K562 (cell line): ENCODE measurements around the gene KLF1. TPM values are rescaled to one million over a fixed set of nuclear protein-coding genes. Genes with fewer than 3 reads are reported as not detected.

Source experiments
- ARID3B ChIP-seq: fragments of 250-450 bp; sonication (Bioruptor Pico); IDR thresholded peaks from 2 replicates; pipeline ENCODE4 v1.4.0; 2020; ENCODE audit warnings: borderline replicate concordance
- ASH1L ChIP-seq: fragments of 450-650 bp; IDR thresholded peaks from 2 replicates; pipeline ENCODE4 v1.6.1; 2018; ENCODE audit warnings: borderline replicate concordance, mild to moderate bottlenecking, low read depth; ENCODE audit not compliant: partially characterized antibody
- CHD2 ChIP-seq: IDR thresholded peaks from 2 replicates; pipeline ENCODE4 v1.6.1; 2011; ENCODE audit warnings: low read depth, low read length
- ETV1 ChIP-seq: fragments of 450-650 bp; conservative IDR thresholded peaks from 2 replicates; pipeline ENCODE4 v1.6.1; 2016; ENCODE audit warnings: missing genetic modification characterization, control low read depth, low read depth, missing compliant biosample characterization
- IRF1 ChIP-seq: sonication (generic); formaldehyde crosslinking; IDR thresholded peaks from 2 replicates; pipeline ENCODE4 v1.8.0; 2022; ENCODE audit warnings: missing genetic modification reagents, mild to moderate bottlenecking, borderline replicate concordance
- MEF2D ChIP-seq: conservative IDR thresholded peaks from 2 replicates; pipeline ENCODE4 v1.6.1; 2016; ENCODE audit warnings: low read depth, missing genetic modification characterization, missing compliant biosample characterization
- POLR2AphosphoS2 ChIP-seq: IDR thresholded peaks from 2 replicates; pipeline ENCODE4 v1.6.1; 2012; ENCODE audit warnings: low read length, improper control_type of control experiment
- RHOXF2B ChIP-seq: fragments of 250-450 bp; sonication (Bioruptor Pico); conservative IDR thresholded peaks from 2 replicates; pipeline ENCODE4 v1.5.1; 2021
- SP2 ChIP-seq: IDR thresholded peaks from 2 replicates; pipeline ENCODE4 v1.6.1; 2011; ENCODE audit warnings: mild to moderate bottlenecking, low read depth, low read length, moderate library complexity; ENCODE audit not compliant: poor library complexity, severe bottlenecking; ENCODE audit errors: extremely low read depth
- WHSC1 ChIP-seq: IDR thresholded peaks from one replicate; pipeline ENCODE4 v1.6.1; 2012; ENCODE audit warnings: low read length, control low read depth, inconsistent platforms
- YBX1 ChIP-seq: fragments of 450-650 bp; IDR thresholded peaks from 2 replicates; pipeline ENCODE4 v1.7.1; 2016; ENCODE audit warnings: mild to moderate bottlenecking
- ZNF12 ChIP-seq: sonication (generic); formaldehyde crosslinking; IDR thresholded peaks from 2 replicates; pipeline ENCODE4 v1.4.0; 2020; ENCODE audit warnings: mild to moderate bottlenecking, missing genetic modification reagents
- ZNF764 ChIP-seq: fragments of 250-450 bp; sonication (Bioruptor Pico); IDR thresholded peaks from 2 replicates; pipeline ENCODE4 v1.4.0; 2020; ENCODE audit warnings: low read depth, mild to moderate bottlenecking, moderate library complexity
- polyA plus RNA-seq, 8 experiments: library from polyadenylated mRNA; depleted of rRNA in 4 of 8; stranded (reverse) in 5 of 8; unstranded in 3 of 8; fragments of >200 nt; fragmentation: Nextera tagmentation in 2 of 8; fragmentation: Illumina TruSeq in 1 of 8; extraction: Ambion mirVana in 2 of 8; extraction: Trizol in 1 of 8; gene quantifications; 2 replicates each; pipeline versions ENCODE4 v1.2.1 to v1.2.3, GENCODE V29; 2011 to 2014; ENCODE audit warnings: inconsistent platforms in 1 of 8, missing spikeins in 1 of 8
- total RNA-seq, 7 experiments: library from RNA; depleted of rRNA in 6 of 7; stranded (reverse); fragments of >200 nt in 6 of 7; fragmentation: Illumina TruSeq in 2 of 7; extraction: Trizol in 2 of 7; gene quantifications; 2 replicates each; pipeline versions ENCODE4 v1.2.1 to v1.2.3, GENCODE V29; 2011 to 2021; ENCODE audit warnings: low replicate concordance in 1 of 7
- TF ChIP-seq, protein P1 (sequence below): fragments of 450-650 bp; IDR thresholded peaks from 2 replicates; pipeline ENCODE4 v1.6.1; 2016; ENCODE audit warnings: missing biosample characterization, missing genetic modification characterization
- TF ChIP-seq, protein P2 (sequence below): sonication (generic); formaldehyde crosslinking; IDR thresholded peaks from 2 replicates; pipeline ENCODE4 v1.8.0; 2023; ENCODE audit warnings: mild to moderate bottlenecking, missing genetic modification reagents

The KLF1 gene
- total and polyA plus RNA-seq, 9 of the 15 experiments (the other 6 are each of a cell fraction or from before 2014, with no cell fraction given) = 8.4 to 163 (median 47.3) TPM

GRCh38 chr19:12868540-12869112 is 18.4 kb downstream of the KLF1 start (continued):
- TF ChIP-seq, protein P1, sequence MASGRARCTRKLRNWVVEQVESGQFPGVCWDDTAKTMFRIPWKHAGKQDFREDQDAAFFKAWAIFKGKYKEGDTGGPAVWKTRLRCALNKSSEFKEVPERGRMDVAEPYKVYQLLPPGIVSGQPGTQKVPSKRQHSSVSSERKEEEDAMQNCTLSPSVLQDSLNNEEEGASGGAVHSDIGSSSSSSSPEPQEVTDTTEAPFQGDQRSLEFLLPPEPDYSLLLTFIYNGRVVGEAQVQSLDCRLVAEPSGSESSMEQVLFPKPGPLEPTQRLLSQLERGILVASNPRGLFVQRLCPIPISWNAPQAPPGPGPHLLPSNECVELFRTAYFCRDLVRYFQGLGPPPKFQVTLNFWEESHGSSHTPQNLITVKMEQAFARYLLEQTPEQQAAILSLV = no peak
- no peak for TF ChIP-seq WHSC1
- TF ChIP-seq POLR2AphosphoS2 = no peak
- no peak for TF ChIP-seq ZNF764
- peak; percentile 59 for TF ChIP-seq ASH1L
- no peak for TF ChIP-seq MEF2D (tag)
- peak; percentile 54 for TF ChIP-seq SP2
- TF ChIP-seq RHOXF2B (CRISPR knock-in tag) = no peak
- no peak for TF ChIP-seq ETV1
- peak; percentile 46; the same call in 1 of the 2 replicates for TF ChIP-seq CHD2
- no peak for TF ChIP-seq IRF1 (CRISPR knock-in tag)
- no peak for TF ChIP-seq ZNF12 (CRISPR knock-in tag)
- no peak for TF ChIP-seq ARID3B (CRISPR knock-in tag)
- TF ChIP-seq YBX1 = no peak
- TF ChIP-seq, protein P2, sequence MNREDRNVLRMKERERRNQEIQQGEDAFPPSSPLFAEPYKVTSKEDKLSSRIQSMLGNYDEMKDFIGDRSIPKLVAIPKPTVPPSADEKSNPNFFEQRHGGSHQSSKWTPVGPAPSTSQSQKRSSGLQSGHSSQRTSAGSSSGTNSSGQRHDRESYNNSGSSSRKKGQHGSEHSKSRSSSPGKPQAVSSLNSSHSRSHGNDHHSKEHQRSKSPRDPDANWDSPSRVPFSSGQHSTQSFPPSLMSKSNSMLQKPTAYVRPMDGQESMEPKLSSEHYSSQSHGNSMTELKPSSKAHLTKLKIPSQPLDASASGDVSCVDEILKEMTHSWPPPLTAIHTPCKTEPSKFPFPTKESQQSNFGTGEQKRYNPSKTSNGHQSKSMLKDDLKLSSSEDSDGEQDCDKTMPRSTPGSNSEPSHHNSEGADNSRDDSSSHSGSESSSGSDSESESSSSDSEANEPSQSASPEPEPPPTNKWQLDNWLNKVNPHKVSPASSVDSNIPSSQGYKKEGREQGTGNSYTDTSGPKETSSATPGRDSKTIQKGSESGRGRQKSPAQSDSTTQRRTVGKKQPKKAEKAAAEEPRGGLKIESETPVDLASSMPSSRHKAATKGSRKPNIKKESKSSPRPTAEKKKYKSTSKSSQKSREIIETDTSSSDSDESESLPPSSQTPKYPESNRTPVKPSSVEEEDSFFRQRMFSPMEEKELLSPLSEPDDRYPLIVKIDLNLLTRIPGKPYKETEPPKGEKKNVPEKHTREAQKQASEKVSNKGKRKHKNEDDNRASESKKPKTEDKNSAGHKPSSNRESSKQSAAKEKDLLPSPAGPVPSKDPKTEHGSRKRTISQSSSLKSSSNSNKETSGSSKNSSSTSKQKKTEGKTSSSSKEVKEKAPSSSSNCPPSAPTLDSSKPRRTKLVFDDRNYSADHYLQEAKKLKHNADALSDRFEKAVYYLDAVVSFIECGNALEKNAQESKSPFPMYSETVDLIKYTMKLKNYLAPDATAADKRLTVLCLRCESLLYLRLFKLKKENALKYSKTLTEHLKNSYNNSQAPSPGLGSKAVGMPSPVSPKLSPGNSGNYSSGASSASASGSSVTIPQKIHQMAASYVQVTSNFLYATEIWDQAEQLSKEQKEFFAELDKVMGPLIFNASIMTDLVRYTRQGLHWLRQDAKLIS (CRISPR knock-in tag) = no peak
